NCI-H82 treated with DMSO at 0.1 percent for 48 hours (cell line): ENCODE results near the gene FGD2.
"Not testable (repeated sequence)": the region's sequence is repeated elsewhere in the genome, so short reads cannot be mapped to it uniquely, and the experiment has no call there.

Experiments used
- DNase-seq: peaks from one replicate; lab custom pipeline; 2025; ENCODE audit not compliant: unreplicated experiment; lab: John Stamatoyannopoulos, UW

FGD2 gene

DNA sequence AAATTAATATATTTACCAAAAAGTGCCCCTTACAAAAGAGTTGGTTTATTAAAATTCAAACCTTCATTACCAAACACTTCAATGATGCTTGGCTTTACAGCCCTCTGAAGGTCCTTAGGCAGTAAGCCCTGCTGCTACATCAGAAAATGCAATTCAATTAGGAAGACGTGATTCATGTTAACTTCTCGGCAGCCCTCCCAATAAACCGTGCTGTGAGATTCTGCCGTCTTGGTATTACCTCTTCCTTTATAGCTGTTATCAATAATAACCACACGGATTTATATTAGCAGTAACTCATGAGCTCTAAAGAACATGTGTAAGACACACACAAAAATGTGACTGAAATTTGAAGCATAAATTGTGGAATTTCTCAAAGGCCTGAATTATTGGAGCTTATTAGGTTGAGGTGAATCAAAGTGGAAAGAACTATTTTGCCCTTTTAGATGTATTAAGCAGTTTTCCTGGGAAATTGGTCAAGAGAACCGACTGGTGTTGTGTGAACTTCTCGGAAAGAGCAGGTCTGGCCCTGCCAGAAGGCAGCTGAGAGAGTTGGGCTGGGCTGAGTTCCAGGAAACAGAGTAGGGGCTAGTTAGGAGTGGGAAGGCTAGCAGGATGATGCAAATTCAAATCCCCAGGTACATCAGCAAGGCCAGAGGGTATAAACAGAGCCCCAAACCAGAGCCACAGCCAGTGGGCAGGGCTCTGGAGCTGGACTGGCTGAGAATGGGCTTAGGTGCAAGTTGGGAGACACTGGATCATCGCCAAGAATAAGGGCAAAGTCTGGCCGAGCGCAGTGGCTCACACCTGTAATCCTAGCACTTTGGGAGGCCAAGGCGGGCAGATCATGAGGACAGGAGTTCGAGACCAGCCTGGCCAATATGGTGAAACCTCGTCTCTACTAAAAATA lies 33.1 kb downstream of the FGD2 start:
- DNase-seq = no peak

DNA sequence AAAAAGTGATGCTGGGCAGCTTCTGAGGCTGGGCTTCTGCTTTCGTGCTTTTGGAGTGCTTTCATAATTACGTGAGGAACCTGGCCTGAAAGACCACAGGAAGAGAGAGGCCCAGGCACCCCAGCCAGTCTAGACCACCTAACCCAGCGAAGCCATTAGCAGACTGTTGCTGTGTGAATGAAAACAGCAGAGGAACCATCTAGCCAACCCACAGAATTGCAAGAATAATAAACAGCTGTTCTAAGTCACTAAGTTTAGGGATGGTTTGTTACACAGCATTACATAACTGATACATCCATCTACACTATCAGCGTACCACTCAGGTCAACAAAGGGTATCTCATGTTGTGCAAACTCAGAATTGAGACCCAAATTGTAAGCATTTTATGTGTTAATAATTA lies 34.5 kb downstream of the FGD2 start:
- DNase-seq = no peak

DNA sequence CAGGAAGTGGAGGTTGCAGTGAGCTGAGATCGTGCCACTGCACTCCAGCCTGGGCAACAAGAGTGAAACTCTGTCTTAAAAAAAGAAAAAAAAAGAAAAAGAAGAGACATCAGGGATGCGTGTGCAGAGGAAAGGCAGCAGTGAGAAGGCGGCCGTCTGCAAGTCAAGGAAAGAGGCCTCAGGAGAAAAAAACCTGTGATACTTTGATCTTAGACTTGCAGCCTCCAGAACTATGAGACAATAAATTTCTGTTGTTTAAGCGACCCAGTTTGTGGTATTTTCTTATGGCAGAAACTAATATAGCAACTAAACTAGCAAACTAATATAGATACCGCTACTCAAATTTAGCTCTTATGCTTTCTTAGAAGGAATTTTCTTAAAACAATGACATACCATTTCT lies 36.1 kb downstream of the FGD2 start:
- no peak for DNase-seq

DNA sequence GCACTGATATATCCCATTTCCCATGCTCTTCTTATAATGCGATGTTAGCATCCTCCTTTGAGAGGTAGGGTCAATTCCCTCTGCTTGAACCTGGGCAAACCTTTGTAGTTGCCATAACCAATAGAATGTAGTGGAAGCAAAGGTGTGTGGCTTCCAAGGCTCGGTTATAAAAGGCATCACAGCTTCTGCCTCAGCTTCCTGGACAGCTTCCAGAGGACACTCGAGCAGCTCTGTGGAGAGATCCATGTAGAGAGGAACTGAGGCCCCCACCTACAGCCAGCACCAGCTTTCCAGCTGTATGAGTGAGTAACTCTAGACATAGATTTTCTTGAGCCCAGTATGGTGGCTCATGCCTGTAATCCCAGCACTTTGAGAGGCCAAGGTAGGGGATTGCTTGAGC lies 36.7 kb downstream of the FGD2 start:
- no peak for DNase-seq

DNA sequence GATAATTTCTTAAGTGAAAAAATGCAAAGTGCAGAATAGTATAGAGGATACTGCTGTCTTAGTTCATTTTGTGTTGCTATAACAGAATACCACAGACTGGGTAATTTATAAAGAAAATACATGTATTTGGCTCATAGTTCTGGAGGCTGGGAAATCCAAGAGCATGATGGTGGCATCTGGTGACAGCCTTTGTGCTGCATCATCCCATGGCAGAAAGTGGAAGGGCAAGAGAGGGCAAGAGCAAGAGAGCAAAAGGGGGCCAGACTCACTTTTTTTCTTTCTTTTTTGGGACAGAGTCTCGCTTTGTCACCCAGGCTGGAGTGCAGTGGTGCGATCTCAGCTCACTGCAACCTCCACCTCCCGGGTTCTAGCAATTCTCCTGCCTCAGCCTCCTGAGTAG lies 37.6 kb downstream of the FGD2 start:
- DNase-seq = not testable (repeated sequence)

DNA sequence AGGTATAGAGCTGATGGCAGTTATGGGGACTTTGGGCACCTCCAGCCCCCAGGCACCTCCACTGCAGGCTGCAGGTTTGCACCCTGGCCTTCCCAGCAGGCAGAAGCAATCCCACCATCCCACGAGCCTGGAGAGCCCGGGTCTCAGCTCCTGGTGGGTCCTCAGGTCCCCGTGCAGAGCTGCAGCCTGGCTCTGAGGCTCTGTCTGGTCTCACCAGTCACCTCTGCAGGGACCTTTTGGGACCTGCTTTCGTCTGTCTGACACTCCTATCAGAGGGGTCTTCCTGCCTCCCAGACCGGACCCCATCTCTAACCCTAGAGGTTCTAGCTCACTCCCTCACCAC lies 41.9 kb downstream of the FGD2 start:
- DNase-seq = no peak

DNA sequence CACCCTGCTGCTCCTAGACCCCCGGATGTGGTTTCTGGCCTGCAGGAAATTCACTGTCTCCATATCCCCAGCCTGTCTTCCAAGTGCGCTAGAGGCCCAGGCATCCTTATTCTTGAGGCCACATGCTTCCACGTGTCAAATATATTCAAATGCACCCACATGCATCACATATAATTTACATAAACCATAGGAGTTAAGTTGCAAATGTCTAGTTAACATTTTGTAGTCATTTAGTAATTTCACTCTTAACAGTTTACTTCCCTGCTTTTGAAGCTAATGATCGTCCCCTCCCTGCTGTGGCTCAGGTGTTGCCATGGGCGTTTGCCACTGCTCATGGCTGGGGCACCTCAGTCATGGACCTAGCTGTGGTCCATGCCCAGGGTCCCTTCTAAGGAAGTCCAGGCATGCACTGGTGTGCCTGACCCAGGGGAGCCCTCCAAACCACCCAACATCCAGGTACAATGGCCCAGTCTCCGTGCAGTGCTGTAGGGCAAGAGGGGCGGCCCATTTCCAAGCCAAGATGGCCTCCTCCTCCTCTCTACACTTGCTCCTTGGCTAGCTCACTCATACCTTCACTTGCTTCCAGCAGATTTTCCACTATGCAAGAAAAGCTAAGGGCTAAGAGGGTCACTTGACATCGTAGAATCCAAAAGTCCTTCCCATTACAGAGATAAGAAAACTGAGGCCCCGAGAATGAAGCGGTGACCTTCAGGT lies 42.4 kb downstream of the FGD2 start:
- DNase-seq = no peak

DNA sequence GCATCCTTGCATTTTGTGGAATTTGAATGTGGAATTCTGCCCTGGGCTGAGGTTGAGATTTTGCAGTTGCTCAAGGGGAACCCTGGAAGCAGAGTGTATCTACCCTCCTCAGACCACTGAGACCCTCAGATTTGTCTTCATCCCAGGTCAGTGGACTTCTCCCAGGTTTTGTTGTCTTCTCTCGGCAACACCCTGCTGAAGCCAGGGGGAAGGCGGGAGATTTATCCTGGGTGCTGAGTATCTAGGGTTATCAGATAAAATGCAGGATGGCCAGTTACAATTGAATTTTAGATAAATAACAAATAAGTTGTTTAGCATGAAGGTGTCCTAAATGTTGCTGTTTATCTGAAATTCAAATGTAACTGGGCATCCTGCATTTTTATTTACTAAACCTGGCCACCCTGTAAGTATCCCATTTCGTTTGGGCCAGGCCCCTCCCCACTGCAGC lies 43.0 kb downstream of the FGD2 start:
- no peak for DNase-seq

DNA sequence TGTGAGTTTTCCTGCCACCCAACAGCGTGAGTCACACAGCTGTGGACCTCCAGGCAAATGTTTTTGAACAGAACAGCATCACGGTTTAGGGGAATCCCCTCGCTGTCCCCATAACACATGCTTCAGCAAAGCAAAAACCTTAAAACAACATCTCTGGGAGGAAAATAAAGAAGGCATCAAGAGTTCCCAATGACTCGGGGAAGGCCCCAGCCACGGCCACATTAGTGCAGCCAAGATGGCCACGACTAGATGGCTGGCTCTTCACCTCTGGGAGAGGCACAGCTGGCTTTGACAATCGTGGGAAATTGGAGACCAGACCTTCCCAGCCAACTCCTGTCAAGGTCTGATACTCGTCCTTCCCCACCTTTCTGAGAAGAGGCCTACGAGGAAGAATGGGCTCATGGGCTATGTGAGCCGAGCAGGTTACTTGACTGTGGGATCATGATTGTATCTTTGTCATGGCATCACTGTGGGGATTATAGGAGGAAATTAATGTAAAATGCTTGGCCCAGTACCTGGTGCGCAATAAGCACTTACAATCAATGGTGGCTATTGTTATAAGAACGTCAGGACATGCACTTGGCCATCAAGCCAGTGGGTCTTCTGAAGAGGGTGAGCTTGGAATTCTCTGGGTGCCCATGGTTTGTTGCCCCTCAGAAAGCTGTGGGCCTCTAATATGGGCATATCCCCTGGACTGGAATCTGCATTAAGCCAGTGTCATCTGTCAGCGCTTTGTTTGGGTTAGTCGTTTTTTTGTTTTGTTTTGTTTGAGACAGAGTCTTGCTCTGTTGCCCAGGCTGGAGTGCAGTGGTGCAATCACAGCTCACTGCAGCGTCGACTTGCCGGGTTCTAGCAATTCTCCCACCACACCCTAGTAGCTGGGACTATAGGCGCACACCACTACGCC lies 43.6 kb downstream of the FGD2 start:
- DNase-seq = no peak

DNA sequence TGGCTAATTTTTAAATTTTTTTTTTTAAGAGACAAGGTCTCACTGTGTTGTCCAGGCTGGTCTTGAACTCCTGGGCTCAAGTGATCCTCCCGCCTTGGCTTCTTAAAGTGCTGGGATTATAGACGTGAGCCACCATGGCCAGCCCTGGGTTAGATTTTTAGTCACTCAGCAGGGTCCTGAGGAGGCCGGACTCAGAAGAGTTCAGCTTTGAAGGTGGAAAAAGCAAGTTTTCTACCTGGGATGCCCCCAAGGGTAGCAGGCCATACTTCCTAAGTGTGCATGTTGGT lies 44.2 kb downstream of the FGD2 start:
- no peak for DNase-seq

DNA sequence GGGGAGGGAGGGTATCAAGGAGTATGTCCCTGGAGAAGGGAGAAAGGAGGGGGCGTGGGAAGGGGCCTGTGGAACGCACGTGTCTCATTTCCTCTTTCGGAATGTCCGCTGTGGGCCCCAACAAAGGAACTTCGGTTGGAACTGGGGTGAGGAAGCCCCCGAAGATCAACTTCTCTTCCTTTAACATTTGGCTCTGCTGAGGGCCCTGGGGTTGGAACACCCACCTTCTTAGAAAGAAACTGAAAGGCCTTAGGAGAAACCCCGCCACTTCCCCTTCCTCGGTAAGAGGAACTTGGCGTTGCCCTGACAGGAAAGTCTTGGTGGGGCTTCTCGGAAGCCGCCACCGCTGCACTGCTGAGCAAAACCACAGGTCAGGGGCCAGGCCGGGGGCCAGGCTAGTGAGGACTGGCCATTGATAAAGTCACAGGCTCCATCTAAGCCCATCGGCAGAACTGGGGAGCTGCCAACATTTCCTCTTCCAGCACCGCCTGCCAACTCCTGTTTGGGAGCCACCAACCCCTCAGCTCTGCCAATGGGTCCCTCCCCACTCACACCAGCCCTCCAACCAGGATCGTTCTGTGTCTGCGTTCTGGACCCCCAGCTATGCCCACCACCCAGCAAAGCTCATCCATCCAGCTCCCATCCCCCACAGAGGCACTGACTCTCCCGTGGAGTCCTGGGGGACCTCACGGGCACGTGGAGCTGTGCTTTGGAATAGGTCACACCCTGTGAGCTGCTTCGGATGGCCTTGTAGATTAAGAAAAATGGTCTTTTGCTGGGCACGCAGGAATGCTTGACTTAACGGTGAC lies 44.8 kb downstream of the FGD2 start:
- DNase-seq = no peak

DNA sequence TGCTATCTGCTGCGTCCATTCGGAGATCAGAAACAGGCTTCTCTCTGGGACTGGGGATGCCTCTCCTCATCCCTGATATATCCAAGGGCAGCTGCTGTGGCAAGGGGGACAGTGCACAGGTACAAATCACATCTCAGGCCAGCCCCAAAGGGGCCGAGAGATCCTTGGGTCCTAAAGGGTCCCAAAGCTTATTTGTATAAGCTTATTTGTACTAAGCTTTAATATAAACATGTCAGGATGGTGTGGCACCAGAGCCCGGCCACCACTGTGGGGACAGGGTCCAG lies 45.3 kb downstream of the FGD2 start:
- no peak for DNase-seq

DNA sequence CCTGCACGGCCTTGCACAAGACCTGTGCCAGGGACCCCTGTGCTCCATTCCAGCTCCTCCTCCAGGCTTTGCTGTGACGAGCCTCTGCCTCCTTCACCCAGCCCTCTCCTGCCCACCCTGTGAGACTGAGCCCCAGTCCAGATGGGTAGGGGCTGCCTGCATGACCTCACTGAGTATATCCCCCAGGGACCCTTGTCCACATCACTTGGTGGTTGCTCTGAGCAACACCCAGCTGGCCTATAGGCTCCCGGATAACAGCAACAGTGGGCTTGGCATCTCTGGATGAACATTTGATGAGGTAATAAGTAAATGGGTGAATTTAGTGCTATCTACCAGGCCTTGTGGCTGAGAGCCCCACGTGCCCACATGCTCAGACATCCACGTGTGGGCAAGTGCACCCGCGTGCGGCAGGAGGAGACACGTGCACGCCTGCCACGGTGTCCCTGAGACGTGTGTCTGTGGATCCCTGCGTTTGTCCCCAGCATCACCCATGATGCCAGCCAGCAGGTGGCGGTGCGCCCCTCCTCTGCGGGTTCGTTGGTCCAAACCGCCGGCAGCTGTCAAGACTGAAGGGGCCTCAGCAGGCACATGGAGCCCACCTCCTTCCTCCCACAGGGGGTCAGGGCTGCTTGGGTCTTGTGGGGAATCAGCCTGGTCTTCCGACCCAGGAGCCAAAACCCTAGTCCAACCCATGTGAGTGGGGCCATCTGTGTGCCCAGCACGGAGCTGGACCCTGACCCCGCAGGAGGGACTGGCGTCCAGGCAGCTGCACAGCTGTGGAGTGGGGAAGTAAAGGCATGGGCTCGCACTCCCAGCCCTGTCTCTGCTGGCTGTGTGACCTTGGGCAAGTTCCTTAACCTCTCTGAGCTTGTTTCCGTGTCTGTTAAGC lies 45.9 kb downstream of the FGD2 start:
- peak; percentile 72 for DNase-seq

DNA sequence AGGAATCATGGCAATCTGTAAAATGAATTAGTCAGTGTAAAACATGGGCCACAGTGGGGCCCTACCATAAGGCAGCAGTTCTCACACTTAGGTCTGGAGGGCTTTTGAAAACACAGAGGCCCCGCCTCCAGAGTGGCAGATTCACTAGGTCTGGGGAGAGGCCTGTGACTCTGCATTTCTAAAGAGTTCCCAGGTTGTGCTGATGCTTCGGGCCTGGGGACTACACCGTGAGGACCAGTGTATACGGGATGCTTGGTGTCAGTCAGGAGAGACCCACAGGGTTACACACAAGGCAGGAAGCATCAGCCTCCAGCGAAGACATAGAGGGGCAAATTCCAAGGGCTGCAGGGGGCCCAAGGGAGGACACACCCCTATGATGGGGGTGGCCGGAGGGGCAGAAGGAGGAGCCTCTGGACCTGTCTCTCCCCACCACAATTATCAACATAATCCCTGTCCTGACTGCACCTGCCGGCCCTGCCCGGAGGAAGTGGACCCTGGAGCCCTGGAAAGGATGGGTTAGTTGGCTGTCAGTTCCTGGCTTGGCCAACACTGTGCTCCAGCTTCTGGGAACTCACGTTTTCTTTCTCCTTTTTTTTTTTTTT lies 46.7 kb downstream of the FGD2 start:
- DNase-seq = no peak

DNA sequence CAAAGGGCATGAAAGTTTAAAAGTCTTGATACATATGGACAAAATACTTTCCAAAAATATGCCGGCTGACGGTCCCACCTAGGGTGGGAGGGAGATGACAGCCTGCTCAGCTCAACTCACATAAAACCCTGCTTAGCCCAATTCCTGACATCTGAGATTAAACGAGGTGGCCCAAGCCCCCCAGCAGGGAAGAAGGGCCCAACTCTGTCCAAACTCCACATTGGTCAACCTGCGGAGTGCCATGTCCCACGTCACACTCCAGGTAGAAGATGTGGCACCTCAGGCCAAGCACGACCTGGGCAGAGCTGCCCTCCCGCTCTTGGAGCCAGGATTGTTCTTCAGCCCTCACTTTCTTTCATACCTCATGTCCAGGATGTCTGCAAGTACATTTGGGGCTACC lies 48.2 kb downstream of the FGD2 start:
- no peak for DNase-seq

DNA sequence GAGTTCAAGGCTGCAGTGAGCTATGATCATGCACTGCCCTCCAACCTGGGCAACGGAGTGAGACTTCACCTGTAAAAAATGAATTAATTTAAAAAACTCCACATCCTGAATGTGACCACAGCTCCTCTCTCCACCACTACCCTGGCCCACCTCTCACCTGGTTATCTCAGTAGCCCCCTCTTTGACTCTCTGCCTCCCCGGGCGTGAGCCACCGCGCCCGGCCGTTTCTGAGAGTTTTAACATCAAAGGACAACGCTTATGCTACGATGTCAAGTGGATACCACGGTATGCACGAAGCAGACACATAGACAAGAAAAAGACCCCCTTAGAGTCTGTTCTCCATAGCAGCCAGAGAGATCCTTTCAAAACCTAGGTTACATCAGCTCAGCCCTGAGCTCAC lies 48.7 kb downstream of the FGD2 start:
- DNase-seq = no peak

DNA sequence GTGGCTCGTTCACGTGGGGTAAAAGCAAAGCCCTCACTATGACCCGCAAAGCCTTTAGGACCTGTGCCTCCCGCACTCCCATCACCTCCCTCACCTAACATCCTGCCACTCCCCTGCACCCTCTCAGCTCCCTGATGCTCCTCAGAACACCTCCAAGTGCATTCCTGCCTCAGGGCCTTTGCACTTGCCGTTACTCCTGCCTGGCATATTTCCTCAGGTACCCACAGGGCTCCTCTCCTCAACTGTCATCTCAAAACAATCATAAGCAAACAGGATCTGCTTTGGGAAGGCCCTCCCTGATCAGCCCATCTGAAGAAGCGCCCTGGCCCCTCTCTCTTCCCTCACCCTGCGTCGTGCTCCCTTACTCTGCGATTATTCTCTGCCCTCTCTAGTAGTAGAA lies 49.1 kb downstream of the FGD2 start:
- DNase-seq = no peak

DNA sequence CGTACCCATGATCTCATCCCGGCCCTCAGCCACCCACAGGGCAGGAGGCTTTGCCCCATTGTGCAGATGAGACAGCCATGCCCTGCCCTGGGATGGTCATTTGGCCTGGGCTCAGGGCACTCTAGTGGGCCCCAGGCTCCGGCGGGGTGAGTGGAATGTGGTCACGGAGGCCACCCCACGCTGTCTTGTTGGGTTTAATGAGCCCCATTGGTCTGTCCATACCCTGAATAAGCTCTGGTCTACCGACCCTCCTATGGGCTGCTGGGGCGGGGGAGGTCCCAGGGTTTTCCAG lies 50.6 kb downstream of the FGD2 start:
- no peak for DNase-seq

DNA sequence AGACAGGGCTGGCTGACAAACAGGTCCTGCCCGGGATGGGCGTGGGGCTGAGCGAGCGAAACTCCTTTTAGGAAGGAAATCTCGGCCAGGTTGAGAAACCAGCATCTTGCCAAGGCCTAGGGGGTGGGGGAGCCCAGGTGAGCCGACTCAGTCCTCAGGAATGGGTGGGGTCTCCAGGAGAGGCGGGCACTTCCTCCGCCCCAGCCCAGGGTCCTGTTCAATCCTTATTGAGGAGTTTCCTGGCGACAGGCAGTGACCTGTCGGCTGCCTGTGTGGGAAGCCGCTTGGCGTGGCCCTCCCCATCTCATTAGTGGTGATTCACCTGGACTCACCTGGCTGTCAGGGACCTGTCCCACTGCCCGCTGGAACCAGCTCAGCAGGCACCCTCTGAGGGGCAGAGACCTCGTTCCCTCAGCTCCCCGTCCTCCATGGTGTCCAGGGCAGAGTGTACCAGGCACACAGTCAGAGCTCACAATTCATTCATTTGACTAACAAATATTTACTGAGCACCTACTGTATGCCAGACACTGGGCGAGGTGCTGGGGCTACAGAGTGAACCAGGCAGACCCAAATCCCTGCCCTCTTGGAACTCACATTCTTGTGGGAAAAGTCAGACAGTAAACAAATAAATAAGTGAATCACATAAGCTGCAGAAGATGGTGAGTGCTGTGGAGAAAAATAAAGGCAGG lies 51.1 kb downstream of the FGD2 start:
- no peak for DNase-seq

DNA sequence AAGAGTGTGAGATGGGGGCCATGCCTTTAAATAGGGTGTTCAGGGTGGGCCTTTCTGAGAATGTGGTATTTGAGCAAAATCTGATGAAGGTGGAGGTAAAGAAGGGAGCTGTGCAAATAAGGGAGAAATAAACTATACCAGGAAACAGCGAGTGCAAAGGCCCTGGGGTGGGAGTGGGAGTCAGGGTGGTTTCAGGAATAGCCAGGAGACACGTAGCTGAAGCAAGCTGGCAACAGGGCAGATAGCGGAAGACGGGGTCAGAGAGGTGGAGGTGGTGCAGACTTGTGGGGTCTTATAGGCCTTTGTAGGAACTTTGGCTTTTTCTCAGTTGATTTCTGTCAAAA lies 51.6 kb downstream of the FGD2 start:
- DNase-seq = no peak
